ENCODE data around the gene ZNF792. TPM values are rescaled to one million over a fixed set of nuclear protein-coding genes. Genes with fewer than 3 reads are reported as not detected.
"Not testable (repeated sequence)": the region's sequence is repeated elsewhere in the genome, so short reads cannot be mapped to it uniquely, and the experiment has no call there.

Gene ZNF792
- total RNA-seq, 4 donors from 2014 or later: 4.4 to 16.5 (median 10.7) TPM

DNA sequence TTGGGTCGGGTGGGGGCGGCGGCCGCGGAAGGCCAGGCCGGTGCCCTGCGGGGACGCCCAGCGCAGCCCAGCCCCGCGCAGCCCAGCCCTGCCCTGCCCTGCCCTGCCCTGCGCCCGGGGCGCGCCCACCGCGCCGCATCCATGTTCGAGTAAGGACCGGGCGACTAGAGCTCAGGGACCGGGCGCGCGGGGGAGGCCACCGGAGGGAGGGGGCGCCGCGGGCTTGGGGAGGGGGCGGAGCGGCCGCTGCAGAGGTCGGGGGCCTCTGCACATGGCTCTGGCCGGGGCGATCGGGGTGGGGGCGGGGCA is 36.3 kb upstream of the ZNF792 start:
- Histone ChIP-seq H3K4me1 (no peaks in the 10 kb centered on the region), H3K27ac (peak overlapping the region; percentile 99), H3K9me3 (no peaks in the 10 kb centered on the region), H3K36me3 (no peaks in the 10 kb centered on the region), H3K4me3 (peak overlapping the region; percentile 65 to 86), H3K27me3 (no peaks in the 10 kb centered on the region)
- TF ChIP-seq, protein P1, sequence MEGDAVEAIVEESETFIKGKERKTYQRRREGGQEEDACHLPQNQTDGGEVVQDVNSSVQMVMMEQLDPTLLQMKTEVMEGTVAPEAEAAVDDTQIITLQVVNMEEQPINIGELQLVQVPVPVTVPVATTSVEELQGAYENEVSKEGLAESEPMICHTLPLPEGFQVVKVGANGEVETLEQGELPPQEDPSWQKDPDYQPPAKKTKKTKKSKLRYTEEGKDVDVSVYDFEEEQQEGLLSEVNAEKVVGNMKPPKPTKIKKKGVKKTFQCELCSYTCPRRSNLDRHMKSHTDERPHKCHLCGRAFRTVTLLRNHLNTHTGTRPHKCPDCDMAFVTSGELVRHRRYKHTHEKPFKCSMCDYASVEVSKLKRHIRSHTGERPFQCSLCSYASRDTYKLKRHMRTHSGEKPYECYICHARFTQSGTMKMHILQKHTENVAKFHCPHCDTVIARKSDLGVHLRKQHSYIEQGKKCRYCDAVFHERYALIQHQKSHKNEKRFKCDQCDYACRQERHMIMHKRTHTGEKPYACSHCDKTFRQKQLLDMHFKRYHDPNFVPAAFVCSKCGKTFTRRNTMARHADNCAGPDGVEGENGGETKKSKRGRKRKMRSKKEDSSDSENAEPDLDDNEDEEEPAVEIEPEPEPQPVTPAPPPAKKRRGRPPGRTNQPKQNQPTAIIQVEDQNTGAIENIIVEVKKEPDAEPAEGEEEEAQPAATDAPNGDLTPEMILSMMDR (IDR thresholded peaks at IDR 0.05): no peak
- TF ChIP-seq POLR2A (IDR thresholded peaks at IDR 0.05): peak; percentile 78 to 88
- no peak for DNase-seq
- intact Hi-C loops (cut with DNase I; ENCODE audit: low total_unique reads): no loop called here

DNA sequence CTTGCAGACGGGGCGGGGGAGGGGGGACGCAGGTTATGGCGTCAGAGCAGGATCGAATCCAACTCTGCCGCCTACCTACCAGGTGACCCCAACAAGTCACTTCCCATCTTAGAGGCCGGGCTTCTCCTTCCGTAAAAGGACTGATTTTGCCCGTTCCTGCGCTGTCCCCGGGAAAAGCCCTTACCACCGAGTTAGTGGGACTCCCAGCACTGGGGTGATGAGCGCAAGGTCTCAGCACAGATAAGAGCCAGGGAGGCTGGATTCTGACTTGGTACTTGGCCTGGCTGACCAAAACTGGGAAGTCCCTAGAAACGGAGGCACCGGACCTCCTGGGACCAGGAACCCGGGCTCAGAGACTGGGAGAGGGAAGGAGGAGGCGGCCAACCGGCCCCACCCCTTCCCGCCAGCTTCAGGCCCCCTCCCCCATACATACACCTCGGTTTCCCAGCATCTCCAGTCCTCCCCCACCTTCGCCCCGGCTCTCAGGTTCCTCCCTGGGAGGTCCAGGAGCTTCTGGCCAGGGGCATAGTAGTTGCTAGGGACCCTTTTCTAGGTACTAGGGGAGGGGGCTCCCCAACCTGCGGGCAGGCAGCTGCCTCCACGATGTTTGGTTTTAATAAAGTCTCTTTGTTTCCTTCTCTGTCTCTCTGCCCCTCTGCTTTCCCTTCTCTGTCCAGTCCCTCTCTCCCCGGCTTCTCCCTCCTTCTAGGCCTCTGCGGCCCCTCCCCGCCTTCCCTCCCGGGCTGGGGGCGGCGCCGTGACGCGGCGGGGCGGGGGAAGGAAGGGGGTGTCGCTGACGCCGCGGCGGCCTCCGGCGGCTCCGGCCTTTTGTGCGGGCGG is 35.7 kb upstream of the ZNF792 start, which contains the start of gene GRAMD1A:
Gene GRAMD1A, plus strand, starts transcription at position 826 of the 840 bp plus-strand sequence. CDS start 156 bp downstream, outside the sequence.
- H3K4me1 ChIP-seq: no peaks in the 10 kb centered on the region
- DNase-seq: peak; percentile 86 to 91

DNA sequence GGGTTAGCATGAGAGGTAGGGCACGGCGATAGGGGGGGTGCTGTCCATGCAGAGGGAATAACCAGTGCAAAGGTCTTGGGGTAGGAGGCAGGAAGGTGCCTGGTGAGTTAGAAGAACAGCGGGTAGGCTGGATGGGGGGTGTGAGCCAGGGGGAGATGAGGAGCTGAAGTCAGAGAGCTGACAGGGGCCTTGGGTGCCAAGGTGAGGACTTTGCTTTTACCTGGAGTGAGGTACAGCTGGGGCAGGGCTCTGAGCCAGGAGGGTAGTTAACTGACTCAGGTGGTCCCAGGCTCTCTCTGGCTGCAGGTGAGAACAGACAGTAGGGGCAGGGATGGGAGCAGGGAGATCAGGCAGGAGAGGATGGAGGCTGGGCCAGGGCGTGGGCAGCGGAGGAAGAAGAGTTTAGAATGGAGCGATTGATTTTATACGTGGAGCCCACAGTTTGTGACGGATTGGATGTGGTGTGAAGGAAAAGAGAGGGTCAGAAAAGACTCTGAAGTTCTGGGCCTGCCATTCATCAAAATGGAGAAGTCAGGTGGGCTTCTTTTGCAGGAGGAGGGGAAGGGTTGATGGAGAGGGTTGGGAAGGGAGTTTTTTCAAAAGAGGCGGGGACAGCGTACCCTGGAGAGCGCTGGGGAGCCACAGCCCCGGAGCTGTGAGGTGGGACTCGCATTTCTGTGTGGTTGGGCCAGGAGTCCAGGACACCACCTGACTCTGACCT is 34.9 kb upstream of the ZNF792 start:
- no peak for DNase-seq
- no peaks in the 10 kb centered on the region for H3K4me1 ChIP-seq
- intact Hi-C loops (cut with DNase I; ENCODE audit: low total_unique reads): no loop called here
- no peak for TF ChIP-seq POLR2A (IDR thresholded peaks at IDR 0.05)
- TF ChIP-seq, protein P1 (IDR thresholded peaks at IDR 0.05): no peak
- H3K27ac ChIP-seq: peak overlapping the region; percentile 99
- no peaks in the 10 kb centered on the region for H3K36me3 ChIP-seq
- peak overlapping the region; percentile 65 to 86 for H3K4me3 ChIP-seq
- H3K9me3 ChIP-seq: no peaks in the 10 kb centered on the region
- H3K27me3 ChIP-seq: no peaks in the 10 kb centered on the region

More for the DNA sequence above, 35.7 kb upstream of the ZNF792 start, which contains the start of gene GRAMD1A:
- intact Hi-C loops (cut with DNase I; ENCODE audit: low total_unique reads): no loop called here
- no peaks in the 10 kb centered on the region for H3K27me3 ChIP-seq
- H3K27ac ChIP-seq: peak within 1 kb of the TSS; percentile 99
- no peaks in the 10 kb centered on the region for H3K36me3 ChIP-seq
- no peaks in the 10 kb centered on the region for H3K9me3 ChIP-seq
- TF ChIP-seq POLR2A (IDR thresholded peaks at IDR 0.05): peak; percentile 14 to 67
- TF ChIP-seq, protein P1 (IDR thresholded peaks at IDR 0.05): no peak
- peak within 1 kb of the TSS; percentile 65 to 86 for H3K4me3 ChIP-seq

DNA sequence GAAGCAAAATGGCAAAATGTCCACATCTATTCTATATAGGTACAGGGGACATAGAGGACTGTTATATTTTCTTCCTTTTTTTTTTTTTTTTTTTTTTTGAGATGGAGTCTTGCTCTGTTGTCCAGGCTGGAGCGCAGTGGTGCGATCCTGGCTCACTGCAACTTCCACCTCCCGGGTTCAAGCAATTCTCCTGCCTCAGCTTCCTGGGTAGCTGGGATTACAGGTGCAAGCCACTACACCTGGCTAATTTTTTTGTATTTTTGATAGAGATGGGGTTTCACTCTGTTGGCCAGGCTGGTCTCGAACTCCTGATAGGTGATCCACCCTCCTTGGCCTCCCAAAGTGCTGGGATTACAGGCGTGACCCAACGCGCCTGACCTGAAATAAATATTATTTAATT is 34.2 kb upstream of the ZNF792 start:
- peak overlapping the region in 1 of 2 donors; percentile 99 for H3K27ac ChIP-seq
- H3K4me3 ChIP-seq; H3K9me3 ChIP-seq; H3K36me3 ChIP-seq; intact Hi-C loops (cut with DNase I; ENCODE audit: low total_unique reads); H3K4me1 ChIP-seq; H3K27me3 ChIP-seq; DNase-seq: not testable (repeated sequence)

DNA sequence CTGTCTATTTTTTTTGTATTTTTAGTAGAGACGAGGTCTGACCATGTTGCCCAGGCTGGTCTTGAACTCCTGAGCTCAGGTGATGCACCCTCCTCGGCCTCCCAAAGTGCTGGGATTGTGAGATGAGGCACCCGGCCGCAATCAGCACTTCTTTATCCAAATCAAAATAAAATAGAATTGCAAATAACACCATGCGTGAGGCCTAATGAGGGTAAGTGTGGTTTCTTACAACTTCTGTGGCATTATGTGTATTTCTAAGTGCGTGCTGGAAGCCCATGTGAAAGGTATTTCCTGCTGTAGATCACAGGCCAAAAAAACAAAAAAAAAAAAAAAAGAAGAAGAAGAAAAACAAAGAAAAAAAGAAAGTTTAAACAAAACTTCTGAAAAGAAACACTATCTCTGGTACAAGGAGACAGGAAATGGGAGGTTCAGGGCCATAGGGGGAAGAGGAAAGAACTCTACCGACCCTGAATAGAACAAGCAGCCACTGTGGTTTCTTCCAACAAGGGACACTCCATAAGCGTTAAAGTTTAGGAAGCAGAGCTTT is 33.1 kb upstream of the ZNF792 start:
- no peak for DNase-seq
- Histone ChIP-seq H3K9me3 (no peaks in the 10 kb centered on the region), H3K4me1 (no peaks in the 10 kb centered on the region), H3K4me3 (no peak overlapping the region), H3K27me3 (no peaks in the 10 kb centered on the region), H3K27ac (peak overlapping the region in 1 of 2 donors; percentile 35), H3K36me3 (no peaks in the 10 kb centered on the region)
- TF ChIP-seq, protein P1 (IDR thresholded peaks at IDR 0.05): no peak
- TF ChIP-seq POLR2A (IDR thresholded peaks at IDR 0.05): no peak
- intact Hi-C loops (cut with DNase I; ENCODE audit: low total_unique reads): no loop called here
